ENCODE data around the gene PJA1.

PJA1 gene, protein sequence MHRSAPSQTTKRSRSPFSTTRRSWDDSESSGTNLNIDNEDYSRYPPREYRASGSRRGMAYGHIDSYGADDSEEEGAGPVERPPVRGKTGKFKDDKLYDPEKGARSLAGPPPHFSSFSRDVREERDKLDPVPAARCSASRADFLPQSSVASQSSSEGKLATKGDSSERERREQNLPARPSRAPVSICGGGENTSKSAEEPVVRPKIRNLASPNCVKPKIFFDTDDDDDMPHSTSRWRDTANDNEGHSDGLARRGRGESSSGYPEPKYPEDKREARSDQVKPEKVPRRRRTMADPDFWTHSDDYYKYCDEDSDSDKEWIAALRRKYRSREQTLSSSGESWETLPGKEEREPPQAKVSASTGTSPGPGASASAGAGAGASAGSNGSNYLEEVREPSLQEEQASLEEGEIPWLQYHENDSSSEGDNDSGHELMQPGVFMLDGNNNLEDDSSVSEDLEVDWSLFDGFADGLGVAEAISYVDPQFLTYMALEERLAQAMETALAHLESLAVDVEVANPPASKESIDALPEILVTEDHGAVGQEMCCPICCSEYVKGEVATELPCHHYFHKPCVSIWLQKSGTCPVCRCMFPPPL

DNA sequence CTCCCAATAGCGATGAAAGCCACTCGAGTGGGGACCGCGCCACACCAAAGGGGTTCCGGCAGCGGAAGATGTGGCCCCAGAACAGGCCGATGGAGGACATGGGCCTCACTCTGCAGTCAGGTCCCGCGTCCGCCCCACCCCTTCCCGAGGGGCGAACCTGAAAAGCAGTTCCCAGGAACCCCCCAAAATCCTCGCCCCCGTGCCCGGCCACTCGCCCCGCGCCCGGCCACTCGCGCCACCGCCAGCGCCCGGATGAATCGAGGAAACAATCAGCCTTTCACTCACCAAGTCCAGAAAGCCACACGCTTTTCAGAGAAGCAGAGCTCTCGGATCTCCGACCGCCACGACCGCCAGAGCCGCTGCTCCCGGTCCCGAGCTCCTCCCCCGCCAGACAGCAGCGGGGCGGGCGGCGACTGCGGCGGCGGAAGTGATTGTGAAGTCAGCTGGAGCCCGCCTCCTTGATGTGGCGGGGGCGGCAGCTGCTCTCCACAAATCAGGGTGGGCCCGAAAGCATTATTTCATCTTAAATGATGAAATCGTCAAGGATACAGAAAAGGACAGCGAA is at the start of gene PJA1:
PJA1 (minus strand) TSS at position 367 of the 565 bp plus-strand sequence. CDS start 2,380 bp downstream, outside the sequence.
- peak; percentile 60 for DNase-seq

DNA sequence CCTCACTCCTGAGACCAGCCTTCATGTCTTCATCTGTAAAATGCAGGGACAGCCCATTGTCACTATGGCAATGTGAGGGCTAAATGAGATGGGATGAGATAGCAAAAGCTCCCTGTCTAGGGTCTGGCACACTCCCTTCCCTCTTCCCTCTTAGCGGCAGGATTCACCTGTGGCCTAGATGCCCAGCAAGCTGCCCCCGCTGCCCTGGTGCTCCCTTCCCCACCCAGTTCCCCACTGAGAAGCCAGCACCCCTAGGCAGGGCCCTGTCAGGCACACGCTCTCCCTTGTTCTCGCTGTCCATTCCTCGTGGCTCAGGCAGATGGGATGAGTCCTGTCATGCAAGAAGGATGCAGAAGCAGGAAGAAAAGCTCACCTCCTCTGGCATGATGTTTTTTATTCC is 49.2 kb upstream of the PJA1 start:
- DNase-seq = no peak

DNA sequence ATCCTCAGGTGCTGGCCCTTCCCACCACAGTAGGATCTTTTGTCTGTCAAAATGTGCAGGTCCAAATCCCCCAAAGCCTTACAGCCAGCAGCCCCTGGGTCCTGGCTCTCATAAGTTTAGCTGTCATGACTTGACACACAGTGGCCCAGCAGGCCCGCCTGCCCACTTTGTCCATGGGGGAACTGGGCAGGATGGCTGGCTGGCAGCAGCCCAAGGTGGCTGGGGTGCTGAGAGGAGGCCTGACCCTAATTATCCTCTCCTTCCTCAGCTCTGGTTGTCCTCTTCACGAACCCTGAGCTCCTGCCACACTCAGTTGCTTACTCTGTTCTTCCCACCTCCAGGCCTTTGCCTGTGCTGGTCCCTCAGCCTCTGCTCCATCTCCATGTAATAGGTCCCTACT is 46.4 kb upstream of the PJA1 start:
- DNase-seq = no peak

DNA sequence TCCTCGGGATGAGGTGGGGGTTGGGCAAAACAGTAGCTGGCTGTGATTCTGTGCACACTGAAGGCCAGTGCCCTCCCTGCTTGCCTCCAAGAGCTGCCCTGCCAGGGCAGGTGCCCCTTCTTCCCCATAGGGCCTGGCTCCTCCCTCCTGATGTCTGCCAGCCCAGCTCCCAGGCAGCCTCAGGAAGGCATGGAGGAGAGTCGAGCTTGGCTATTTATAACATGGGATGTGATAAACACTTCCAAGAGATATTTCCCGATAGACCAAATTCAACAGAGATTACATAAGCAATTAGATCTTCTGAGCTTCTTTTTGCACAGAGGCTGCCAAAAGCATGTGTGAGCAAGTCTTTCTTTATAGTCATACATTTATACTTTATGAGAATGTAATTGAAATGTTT is 45.3 kb upstream of the PJA1 start:
- no peak for DNase-seq

DNA sequence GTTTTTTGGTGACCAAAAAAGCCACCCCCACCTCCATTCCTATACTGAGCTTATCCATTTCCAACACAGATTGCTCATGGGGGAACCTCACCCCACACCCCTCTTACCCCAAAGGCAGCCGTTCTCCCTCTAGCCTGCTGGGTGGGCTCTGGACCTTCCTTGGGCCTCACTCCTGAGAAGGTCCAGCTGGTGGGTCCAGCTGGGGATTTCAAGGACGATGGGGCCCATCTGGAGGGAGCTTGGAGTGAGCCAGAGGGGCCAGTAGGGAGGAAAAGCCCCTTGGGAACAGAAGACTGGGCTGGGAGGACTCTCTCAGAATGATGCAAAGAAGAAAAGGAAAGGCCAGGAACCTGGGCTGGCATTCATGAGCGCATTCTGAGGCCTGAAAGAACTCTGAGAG is 42.0 kb upstream of the PJA1 start:
- no peak for DNase-seq

DNA sequence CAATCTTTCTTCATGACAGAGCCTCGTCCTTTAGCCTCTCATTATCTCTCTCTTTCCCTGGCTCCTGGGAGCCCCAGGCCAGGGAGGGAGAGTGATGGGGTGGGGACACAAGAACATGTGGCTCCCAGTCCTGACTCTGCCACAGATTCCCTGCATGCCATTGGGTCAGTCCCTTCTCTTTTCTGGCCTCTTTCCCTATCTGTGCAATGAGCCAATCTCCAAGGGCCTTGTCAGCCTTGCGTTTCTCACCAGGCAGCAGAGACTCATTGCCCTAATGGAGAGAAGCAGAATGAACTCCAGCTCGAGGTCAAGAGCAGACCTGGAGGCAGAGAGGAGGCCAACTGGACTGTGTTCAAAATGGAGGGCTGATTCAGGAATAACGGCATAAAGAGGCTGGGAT is 38.4 kb upstream of the PJA1 start:
- no peak for DNase-seq

DNA sequence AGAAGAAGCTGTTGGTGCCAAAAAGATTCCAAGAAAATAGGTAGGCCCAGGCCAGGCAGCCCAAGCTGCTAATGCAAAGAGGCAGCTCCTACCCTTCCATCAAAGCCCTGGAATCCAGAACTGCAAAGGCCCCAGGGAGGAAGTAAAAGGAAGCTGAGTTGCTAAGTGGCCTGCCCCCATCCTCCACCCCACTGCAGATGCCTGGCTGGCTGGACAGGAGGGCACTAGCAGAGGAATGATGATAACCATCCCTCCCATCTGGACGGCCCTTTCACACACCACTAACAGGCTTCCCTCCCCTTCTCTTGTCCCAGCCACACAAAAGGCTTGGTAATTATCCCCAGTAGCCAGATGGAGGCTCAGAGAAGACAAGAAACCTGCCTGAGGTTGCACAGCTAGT is 32.4 kb upstream of the PJA1 start:
- DNase-seq = no peak

DNA sequence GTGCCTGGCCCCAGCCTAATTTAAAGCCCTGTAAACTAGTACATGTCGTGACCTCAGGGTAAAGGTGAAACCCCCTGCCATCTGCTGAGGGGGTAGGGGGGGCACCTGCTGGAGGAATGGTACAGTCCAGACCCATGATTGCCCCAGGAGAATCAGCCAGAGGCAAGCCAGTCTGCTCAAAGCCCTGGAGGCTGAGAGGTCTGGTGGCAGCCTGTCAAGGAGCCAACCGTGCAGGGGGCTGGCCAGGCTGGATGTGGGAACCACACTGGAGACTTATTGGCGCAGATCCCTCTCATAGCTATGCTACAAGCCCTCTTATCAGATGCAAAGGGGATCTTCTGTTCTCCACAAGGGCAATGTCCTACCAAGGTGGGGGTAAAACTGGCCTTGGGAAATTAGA is 31.4 kb upstream of the PJA1 start:
- DNase-seq = no peak

DNA sequence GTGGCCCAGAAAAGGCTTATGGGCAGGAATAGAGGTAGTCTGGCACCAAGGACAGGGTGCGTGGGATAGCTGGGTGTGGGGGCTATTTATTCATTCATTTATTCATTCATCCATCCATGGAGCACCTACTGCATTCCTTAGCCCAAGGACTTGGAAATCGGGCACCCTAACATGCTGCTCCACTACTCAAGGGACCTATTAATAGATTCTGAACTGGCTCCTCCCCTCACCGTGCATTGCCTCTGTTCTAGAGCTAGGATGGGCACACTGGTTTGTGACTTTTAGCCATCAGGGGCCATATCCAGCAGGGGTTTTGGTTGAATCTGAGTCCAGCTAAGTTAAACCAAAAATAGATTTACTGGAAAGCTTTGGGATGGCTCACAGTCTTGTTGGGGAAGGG is 30.6 kb upstream of the PJA1 start:
- no peak for DNase-seq

DNA sequence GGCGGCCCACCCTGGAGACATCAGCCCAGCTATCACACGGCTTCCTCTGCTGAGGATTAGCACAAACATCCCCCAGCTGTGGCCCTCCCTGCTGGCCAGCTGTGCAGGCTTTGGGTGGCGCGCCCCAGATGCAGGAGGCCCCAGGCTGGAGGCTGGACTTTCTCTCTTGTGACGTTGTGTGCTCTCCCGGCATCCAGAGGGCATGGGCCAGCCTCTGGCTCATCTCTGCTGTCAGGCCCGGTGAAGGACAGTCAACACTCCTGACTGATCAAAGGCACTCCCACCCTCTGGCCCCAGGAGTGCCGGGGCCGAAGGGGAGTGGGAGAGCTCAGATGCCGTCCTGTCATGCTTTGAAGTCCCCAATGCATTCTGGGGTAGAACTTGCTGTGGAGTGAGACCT is 29.9 kb upstream of the PJA1 start:
- no peak for DNase-seq

DNA sequence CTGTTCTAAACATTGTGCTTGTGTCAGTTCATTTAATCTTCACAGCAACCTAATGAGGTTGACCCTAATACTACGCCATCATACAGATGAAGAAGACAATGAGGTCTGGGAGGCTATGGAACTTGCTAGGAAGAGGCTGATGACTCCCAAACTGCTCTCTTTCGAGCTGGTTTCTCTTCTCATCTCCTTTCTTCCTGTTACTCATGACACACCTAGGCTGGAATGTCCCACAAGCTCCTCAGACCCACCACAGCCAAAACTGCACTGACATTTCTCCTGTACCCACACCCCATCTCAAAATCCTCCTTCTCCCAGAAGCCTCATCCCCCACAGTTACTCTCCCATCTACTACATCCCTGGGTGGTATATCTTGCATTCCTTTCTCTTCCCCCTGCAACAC is 27.4 kb upstream of the PJA1 start:
- DNase-seq = no peak

DNA sequence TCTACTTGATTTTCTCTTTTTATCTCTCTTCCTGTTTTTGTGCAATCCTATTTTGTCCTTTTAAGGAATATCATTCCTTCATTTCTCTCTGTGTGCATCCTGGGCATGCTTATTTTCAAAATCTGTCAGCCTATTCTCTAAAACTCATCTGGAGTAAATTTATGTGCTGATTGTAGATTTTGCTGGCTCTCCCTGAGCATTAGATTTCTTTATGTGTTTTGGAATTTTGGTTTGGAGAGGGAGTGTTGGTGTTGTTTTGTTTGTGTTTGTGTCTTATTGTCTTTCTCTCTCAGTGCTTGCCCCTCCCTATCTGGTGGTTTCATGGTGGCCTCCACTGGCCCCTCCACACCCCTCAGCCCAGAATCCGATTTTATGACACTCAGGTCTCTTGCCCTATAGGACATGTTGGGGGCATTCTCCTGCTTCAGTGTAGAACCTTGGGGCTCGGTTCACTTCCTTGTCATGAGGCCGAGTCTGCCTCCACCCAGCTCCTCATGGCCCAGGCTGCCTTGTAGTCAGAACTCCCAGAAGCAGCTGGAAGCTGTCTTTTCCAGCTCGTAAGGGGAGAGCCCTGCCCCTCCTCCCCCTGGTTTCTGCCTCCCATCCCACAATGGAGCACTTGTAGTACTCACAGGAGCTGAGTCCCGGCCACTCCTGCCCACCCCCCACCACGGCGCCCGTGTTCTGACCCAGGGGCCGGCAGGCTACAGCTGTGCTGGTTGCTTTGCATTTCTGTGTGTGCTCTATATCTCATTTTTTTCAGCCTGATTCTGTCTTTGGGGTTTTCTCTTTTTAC is 24.5 kb upstream of the PJA1 start:
- no peak for DNase-seq

DNA sequence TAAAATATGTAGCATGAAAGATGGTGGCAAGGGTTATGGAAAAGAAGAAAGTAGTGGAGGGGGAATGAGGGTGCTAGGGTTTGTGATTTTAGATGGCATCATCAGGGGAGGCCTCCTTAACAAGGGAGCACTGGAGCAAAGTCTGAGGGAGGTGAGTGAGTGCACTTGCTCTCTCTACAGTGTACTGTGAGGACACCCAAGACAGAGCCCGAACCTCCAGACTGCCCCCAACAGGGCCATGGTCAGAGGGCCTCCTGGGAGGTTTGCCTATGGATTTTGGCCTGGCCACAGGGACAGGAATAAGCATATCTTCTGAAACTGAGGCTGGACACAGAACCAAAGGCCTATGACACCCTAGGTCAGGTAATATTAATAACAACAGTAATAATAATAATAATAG is 21.4 kb upstream of the PJA1 start:
- DNase-seq = no peak

DNA sequence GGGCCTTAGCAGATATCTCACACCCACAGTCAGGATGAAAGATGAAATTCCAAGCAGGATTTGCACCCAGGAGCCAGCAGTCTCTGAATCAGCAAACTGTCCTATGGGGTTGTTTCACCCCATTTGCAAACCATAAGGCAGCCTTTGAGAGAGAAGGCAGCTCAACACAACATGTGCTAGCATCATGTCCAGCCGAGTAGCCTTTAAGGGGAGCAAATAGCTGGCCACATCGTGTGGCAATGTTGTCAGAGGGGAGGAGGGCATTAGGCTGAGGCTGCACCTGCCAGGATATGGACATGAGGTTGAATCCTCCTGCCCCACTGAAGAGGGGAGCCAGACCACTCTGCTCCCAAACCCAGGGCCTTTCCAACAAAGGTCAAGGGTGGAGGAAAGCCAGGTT is 20.6 kb upstream of the PJA1 start:
- no peak for DNase-seq

DNA sequence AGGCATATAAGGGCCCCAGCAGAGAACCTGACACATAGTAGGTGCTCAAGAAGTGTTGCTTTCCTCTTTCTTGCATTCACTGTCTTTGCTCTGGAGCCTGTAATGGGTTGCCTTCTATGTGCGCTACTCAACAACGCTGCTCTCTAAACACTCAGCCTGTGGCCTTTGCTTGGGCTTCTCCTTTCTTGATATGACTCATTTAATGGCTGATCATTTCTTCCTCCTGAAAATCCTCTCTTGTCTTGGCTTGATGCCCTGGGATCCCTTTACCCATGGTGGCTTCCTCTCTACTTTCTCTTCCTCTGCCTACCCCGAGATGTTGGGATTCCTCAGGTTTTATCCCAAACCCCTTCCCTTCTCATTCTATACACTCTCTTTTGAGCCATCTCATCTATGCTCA is 19.9 kb upstream of the PJA1 start:
- no peak for DNase-seq

DNA sequence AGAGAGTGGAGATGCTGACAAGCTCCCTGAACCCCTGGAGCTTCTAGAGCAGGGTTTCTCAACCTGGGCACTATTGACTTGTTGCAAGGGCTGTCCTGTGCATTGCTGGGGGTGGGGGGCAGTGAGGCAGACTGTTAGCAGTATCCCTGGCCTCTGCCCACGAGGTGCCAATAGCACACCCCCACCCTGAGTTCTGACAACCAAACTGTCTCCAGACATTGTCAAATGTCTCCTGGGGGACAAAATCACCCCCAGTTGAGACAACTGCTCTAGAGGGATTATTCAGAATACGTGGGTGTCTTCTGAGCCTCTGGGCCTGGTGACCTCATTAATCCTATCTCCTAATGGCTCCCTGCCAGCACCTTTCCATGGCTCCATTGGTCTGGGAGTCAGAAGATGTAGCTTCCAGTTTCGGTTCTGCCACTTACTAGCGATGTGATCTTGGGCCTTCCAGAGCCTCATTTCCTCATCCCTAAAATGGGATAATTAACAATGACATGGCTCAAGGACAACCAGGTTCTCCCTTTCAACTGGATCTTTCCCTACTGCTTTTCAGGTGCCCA is 17.6 kb upstream of the PJA1 start:
- DNase-seq = no peak

DNA sequence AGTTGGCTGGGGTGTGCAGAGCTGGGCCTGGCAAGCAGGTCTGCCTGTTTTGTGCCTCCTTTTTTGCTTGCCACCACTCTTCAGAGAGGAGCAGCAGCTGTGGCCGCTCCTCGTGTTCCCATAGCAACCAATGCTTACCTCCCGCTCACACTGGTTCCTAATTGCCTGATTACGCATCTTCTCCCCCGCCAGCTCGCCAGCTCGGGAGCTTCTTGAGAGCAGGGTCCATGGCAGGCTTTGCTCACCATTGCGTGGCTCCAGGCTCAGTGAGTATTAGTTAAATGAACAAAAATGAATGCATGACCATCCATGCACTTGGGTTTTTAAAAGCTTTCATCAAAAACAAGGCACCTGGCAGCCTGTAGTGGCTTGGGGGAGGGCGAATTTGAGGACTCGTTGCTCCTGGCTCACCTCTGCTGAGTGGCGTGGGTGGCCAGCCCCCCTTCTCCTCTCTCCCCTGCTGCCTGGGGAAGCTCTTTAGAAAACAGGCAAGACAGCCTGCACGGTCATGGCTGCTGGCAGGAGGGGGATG is 14.2 kb upstream of the PJA1 start:
- DNase-seq = peak; percentile 91

DNA sequence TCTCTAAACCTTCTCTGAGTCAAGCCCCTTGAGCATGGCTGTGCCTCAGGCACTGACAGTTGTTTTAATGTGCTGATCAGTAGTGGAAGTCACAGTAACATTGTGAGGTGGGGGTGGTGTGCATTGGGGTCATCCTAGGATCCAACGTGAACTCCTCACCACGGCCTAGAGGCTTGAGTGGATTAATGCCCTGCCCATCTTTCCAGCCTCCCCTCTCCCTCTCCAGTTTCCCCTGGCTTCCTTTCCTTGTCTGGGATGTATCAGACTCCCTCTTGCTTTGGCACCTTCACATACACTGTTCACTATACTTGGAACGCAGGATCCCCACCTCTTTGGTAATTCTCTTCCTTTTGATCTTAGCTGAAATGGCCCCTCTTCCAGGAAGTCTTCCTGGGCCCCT is 13.3 kb upstream of the PJA1 start:
- DNase-seq = peak; percentile 18

DNA sequence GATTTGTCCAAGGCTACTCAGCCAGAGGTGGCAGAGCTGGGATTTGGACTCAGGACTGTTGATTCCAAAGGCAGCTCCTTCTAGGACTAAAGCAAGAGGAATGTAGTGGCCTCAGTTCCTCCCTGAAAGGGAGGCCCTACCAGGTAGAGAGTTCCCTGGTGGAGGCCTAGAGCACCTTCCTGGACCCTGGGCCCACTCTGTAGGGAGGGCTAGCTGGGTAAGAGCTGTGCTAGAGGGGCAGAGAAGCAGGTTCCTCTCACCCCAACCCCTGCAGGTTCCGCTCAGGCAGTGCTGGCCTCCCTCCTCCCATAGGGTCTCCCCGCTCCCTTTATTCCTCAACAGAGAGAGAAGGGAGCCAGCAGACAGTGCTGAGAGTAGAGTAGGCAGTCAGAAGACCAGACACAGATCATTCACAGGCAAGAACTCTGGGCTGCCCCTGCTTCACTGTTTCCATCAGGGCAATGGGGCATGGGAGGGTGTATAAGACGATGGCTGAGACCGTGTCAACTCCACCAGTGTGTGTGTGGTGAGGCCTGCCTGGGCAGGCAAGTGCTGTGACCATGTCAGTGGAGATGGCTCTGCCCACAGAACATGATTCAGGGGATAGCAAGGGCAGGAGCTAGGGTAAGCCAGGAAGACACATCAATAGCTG is 12.4 kb upstream of the PJA1 start:
- DNase-seq = no peak

DNA sequence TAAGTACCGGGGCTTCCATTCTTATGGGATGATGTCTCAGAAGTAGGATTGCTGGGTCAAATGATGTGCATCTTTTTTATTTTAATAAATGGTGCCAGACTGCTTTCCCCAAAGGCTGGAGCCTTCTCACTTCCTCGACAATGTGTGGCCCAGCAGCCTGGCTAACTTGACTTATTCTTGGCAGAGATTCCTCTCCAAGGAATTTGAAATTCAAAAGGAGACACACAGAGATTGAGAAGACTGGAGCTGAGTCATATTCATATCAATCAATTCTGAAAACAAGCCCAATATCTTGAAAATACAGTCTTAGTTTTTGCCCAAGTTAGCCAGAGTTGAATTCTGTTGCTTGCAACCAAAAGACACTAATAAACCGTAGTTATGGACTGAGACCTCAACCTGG is 10.8 kb upstream of the PJA1 start:
- DNase-seq = no peak

DNA sequence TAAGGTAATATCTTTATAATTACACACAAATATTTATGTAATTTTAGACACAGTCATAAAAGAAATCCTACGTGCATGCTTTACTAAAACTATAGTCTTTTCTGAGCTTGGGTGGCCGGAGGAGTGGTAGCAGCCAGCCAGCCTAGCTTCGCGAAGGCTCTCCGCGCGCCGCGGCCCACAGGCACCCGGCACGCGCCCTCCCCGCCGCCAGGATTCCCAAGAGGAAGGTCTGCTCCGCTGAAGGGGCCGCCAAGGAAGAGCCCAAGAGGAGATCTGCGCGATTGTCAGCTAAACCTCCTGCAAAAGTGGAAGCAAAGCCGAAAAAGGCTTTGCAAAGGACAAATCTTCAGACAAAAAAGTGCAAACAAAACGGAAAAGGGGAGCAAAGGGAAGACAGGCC is 8.7 kb upstream of the PJA1 start:
- no peak for DNase-seq

DNA sequence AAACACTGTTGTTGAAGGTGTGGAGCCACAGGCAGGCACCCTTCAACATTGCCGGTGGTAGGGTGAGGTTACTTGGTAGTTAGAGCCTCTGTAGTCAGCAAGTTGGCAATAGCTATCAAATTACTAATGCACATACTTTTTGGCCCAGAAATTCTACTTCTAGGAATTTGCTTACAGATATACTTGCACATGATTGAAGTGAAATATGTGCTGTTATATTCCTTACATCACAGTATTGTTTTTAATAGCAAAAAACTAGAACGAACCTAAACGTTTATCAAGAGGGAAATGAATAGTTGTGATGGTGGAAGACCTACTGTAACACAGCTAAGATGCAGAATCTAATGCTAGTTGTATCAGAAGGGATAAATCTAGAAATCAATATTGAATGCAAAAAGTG is 7.7 kb upstream of the PJA1 start:
- DNase-seq = no peak

DNA sequence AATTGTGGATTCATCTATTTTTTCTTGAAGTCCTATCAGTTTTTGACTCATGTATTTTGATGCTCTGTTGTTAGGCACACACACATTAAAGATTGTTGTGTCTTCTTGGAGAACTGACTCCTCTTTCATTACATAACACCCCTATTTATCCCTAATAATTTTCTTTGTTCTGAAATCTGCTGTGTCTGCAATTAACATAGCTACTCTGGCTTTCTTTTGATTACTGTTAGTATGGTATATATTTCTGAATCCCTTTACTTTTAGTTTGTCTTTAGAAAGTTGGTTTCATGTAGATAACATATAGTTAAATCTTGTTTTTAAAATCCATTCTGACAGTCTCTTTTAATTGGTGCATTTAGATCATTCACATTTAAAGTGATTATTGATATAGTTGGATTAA is 5.1 kb upstream of the PJA1 start:
- no peak for DNase-seq
